Measurements from ENCODE around the gene TMCC1. TPM values are rescaled to one million over a fixed set of nuclear protein-coding genes. Genes with fewer than 3 reads are reported as not detected.

TMCC1 gene
- total and polyA plus RNA-seq, 3 donors from 2014 or later: 46.0 to 119 (median 60.4) TPM

DNA sequence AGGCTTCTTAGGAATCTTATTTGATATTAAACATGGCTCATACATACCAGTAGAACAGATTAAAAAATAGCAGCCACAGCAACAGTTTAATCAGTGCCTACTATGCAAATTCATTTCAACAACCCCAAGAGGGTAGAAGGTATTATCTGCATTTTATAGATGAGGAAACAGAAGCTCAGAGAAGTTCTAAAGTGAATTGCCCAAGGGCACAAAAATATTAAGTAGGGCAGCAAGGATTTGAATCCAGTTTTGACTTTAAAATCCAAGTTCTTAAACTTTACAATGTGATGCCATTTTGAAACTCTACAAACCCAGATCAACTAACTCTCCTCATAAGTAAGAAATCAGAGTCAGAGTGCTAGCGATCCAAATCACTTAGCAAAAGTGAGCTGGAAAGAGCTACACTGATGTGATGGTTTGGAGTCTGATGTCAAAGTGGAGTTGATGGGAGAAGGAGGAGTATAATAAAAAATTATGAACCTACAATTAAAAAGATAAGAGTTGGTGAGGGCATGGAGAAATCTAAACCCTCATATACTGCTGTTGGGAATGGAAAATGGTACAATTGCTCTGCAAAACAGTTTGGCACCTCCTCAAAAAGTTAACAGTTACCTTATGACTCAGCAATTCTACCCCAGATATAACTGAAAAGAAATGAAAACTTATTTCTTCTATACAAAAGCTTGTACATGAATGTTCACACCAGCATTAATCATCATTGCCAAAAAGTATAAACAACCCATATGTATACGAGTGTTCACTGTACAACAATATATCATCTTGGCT is 236.1 kb downstream of the TMCC1 start:
- Histone ChIP-seq H3K9me3 (no peaks in the 10 kb centered on the region), H3K27ac (peak overlapping the region in 1 of 2 donors; percentile 18), H3K4me3 (no peak overlapping the region), H3K4me1 (peaks cover 14% of the 10 kb centered on the region), H3K27me3 (no peaks in the 10 kb centered on the region), H3K36me3 (ENCODE audit: low read depth, missing control alignments) (no peaks in the 10 kb centered on the region)
- intact Hi-C loops (cut with DNase I; ENCODE audit: low total_unique reads): loop anchor here (10.0 kb wide), 1 partner anchor 167 kb away; no protein-coding TSS in a partner anchor
- DNase-seq: no peak
- WGBS, 2 donors: 71% methylated on average over 2 of the region's 2 CpGs
- no peak for TF ChIP-seq POLR2A (IDR thresholded peaks at IDR 0.05)
- TF ChIP-seq, protein P1, sequence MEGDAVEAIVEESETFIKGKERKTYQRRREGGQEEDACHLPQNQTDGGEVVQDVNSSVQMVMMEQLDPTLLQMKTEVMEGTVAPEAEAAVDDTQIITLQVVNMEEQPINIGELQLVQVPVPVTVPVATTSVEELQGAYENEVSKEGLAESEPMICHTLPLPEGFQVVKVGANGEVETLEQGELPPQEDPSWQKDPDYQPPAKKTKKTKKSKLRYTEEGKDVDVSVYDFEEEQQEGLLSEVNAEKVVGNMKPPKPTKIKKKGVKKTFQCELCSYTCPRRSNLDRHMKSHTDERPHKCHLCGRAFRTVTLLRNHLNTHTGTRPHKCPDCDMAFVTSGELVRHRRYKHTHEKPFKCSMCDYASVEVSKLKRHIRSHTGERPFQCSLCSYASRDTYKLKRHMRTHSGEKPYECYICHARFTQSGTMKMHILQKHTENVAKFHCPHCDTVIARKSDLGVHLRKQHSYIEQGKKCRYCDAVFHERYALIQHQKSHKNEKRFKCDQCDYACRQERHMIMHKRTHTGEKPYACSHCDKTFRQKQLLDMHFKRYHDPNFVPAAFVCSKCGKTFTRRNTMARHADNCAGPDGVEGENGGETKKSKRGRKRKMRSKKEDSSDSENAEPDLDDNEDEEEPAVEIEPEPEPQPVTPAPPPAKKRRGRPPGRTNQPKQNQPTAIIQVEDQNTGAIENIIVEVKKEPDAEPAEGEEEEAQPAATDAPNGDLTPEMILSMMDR (IDR thresholded peaks at IDR 0.05): no peak

- Histone ChIP-seq H3K36me3 (ENCODE audit: low read depth, missing control alignments) (no peaks in the 10 kb centered on the region), H3K4me3 (no peak overlapping the region), H3K27me3 (no peaks in the 10 kb centered on the region), H3K4me1 (peaks cover 14% of the 10 kb centered on the region), H3K27ac (peak overlapping the region in 1 of 2 donors; percentile 18), H3K9me3 (no peaks in the 10 kb centered on the region)
- WGBS, 2 donors: 83 to 91% methylated on average over 5 of the region's 5 CpGs
- intact Hi-C loops (cut with DNase I; ENCODE audit: low total_unique reads): loop anchor here (10.0 kb wide), 1 partner anchor 168 kb away; no protein-coding TSS in a partner anchor
- no peak for DNase-seq
- no peak for TF ChIP-seq POLR2A (IDR thresholded peaks at IDR 0.05)
- TF ChIP-seq, protein P1 (IDR thresholded peaks at IDR 0.05): no peak
These were observed 236.8 kb downstream of the TMCC1 start for GRCh38 chr3:129656659-129657247.

DNA sequence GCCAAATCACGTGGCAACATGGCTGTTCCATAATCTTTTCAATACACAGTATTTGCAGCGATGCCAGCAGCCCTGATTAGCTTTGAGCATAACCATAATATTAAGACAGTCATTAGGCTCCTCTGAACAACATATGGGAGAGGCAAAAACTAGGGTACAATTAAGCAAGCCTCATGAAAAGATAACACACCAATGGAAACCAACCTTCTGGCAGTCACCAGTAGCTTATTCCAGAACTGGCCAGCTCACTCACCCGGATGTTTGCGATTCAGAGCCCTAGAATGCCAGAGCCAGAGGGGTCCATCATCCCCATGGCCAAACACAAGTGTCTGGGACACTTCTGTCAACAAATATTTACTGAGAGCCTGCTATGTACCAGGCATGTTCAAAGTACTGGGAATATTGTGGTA is 238.2 kb downstream of the TMCC1 start:
- intact Hi-C loops (cut with DNase I; ENCODE audit: low total_unique reads): loop anchor here (10.0 kb wide), 1 partner anchor 170 kb away; no protein-coding TSS in a partner anchor
- H3K27me3 ChIP-seq: no peaks in the 10 kb centered on the region
- H3K36me3 ChIP-seq (ENCODE audit: low read depth, missing control alignments): no peaks in the 10 kb centered on the region
- TF ChIP-seq, protein P1 (IDR thresholded peaks at IDR 0.05): no peak
- TF ChIP-seq POLR2A (IDR thresholded peaks at IDR 0.05): no peak
- no peak overlapping the region for H3K27ac ChIP-seq
- DNase-seq: no peak
- H3K9me3 ChIP-seq: no peaks in the 10 kb centered on the region
- H3K4me1 ChIP-seq: peaks cover 16% of the 10 kb centered on the region
- no peak overlapping the region for H3K4me3 ChIP-seq
- WGBS, 2 donors: 83 to 89% methylated on average over 4 of the region's 4 CpGs

DNA sequence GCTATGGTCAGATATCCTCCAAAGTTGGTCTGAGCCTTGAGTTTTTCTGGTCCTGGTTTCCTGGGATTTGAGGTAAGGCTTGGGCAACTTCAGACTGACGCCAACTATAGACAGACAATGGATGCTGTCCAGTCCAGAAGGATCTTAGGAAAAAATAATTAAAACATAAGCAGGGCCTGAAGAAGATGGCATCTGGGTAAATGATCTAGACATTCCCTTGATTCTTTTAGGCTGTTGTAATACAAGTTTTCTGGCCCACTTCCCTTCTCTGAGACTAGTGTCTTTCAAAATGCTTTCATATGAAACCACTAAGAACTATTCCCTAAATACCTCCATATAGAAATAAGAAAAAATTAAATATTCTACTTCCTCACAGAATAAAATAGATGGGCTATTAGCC is 239.4 kb downstream of the TMCC1 start:
- intact Hi-C loops (cut with DNase I; ENCODE audit: low total_unique reads): loop anchor here (10.0 kb wide), 1 partner anchor 171 kb away; no protein-coding TSS in a partner anchor
- TF ChIP-seq, protein P1 (IDR thresholded peaks at IDR 0.05): no peak
- no peak for TF ChIP-seq POLR2A (IDR thresholded peaks at IDR 0.05)
- no peak for DNase-seq
- no peak overlapping the region for H3K4me3 ChIP-seq
- H3K4me1 ChIP-seq: peaks cover 22% of the 10 kb centered on the region
- no peaks in the 10 kb centered on the region for H3K36me3 ChIP-seq (ENCODE audit: low read depth, missing control alignments)
- no peaks in the 10 kb centered on the region for H3K9me3 ChIP-seq
- 96 to 100% methylated on average over 1 of the region's 1 CpG for WGBS, 2 donors
- H3K27ac ChIP-seq: no peak overlapping the region
- H3K27me3 ChIP-seq: no peaks in the 10 kb centered on the region
